HCEC 1CT (cell line): ENCODE measurements around the gene LRTM2.

Experiments
- DNase-seq: peaks from one replicate; pipeline ENCODE4 v3.0.0-alpha.2; 2017

LRTM2 gene

DNA sequence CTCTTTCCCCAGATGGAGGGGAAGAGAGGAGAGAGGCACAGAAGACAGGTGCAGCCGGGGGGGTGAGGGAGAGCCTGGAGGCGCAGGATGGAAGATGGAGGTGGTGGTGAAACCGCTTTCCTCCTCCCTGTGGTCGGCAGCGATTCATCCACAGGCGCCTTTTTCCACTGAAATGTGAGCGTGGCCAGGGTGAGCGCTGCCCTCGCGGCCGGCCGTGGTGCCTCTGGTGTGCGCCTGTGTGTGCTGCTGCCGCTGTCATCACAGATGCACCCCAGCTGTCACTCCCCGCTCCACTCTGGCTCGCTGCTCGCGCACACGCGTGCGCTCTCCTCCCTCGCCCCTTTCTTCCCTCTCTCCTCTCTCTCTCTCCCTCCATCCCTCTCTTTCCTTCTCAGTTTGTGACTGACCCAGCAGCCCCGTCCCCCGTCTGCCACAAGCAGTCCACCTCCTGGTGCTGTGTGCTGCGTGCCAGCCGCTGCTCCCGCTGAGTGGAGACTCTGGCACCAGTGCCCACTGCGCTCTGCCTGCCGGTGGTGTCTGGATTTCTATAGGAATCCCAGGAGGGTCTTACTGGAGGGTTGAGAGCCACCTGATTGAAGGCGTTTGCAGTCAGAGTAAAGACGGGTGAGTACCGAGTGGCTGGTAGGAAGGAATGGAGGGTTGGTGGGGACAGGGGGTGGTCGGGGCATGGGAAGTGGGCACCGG lies at the start of gene LRTM2:
Gene LRTM2 (plus strand): TSS at position 375 of the 705 bp plus-strand sequence. CDS start 7,584 bp downstream, outside the sequence.
- no peak for DNase-seq

- no peak for DNase-seq
Measured at GRCh38 chr12:1773937-1774655, 46.3 kb upstream of the LRTM2 start.

GRCh38 chr12:1776170-1776921 lies 44.0 kb upstream of the LRTM2 start:
- DNase-seq: peak; percentile 83

- peak; percentile 87 for DNase-seq
Measured at GRCh38 chr12:1777798-1778197, 42.6 kb upstream of the LRTM2 start.

- no peak for DNase-seq
Measured at GRCh38 chr12:1778911-1779310, 41.5 kb upstream of the LRTM2 start.

DNA sequence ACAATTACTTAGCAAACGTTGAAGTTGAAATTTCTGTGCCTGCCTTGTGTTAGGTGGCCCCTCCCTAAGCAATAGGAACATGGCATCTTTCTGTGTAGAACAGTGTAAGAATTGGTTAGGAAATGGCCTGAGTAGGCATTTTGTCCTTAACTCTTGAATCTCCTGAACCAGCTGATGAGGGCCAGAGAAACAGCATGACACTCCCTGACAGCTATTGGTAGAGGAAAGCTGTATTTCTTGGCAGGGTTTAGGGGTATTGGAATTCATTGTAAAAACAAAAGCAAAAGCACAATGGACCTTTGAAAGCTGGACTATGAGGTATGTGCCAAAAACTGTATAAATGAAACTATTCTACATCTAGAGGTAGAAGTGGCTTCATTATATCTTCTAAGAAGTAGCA lies 40.6 kb upstream of the LRTM2 start:
- DNase-seq: no peak

- DNase-seq: no peak
Measured at GRCh38 chr12:1781772-1782171, 38.6 kb upstream of the LRTM2 start.

GRCh38 chr12:1782215-1782614 lies 38.1 kb upstream of the LRTM2 start:
- DNase-seq: no peak

GRCh38 chr12:1787714-1788113 lies 32.7 kb upstream of the LRTM2 start:
- no peak for DNase-seq

GRCh38 chr12:1790444-1790843 lies 29.9 kb upstream of the LRTM2 start:
- DNase-seq: no peak

DNA sequence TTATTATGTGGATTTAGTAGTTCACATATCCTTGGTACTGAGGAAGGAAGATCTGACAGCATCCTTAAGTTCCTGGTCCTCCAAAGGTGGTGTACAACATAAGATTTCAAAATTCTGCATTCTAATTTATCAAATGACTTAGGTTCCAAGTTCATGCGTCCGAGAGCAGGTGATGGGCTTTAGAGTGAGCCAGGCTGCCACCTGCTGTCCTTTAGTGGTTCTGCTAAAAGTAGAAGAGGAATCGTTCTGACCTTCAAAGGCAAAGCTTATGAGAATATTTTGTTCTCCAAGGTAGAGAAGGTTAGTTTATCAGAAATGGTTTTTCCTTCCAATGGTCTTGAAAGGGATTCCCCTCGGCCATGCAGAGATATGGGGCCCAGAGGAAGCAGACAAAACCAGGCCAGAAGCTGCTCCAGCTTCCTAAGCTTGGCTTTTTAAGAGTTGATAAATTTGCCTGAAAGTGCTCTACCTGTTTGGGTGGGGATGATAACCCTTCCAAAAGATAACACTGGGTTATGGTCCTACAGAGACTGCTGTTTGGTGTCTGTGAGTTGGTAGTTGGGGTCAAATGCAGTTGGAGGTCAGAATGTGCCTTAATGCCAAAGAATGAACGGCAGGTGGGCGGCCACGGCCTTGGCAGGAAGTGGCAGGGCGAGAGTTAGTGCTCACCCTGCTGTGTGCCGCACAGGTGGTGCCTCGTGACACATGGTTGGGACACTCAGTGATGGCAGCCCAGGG lies 29.1 kb upstream of the LRTM2 start:
- DNase-seq: peak; percentile 50

- no peak for DNase-seq
Measured at GRCh38 chr12:1792406-1792805, 28.0 kb upstream of the LRTM2 start.

- DNase-seq: no peak
Measured at GRCh38 chr12:1793426-1794210, 26.7 kb upstream of the LRTM2 start.

DNA sequence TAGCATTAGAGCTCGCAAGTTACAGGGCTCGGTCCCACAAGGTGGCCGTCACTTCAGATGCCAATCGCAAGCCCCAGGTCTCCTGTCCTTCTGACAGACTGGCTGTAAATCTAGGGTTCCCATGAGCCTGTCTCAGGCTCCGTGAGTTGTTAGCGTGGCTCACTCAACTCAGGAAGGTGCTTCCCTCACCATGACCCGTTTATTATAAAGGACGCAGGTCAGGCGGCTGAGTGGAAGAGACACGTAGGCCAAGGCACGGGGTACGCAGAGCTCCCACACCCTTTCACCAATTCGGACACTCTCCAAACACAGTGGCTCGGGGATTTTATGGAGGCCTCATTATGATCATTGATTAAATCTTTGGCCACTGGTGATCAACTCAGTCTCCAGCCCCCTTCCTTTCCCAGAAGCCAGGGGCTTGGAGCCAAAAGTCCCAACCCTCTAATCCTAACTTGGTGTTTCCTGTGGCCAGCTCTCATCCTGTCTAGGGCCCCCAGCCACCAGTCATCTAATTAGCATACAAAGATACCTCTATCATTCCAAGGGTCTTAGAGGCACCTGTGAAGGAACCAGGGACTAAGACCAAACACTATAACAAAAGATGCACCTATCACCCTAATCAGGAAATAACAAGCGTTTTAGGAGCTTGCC lies 25.8 kb upstream of the LRTM2 start:
- DNase-seq: no peak

DNA sequence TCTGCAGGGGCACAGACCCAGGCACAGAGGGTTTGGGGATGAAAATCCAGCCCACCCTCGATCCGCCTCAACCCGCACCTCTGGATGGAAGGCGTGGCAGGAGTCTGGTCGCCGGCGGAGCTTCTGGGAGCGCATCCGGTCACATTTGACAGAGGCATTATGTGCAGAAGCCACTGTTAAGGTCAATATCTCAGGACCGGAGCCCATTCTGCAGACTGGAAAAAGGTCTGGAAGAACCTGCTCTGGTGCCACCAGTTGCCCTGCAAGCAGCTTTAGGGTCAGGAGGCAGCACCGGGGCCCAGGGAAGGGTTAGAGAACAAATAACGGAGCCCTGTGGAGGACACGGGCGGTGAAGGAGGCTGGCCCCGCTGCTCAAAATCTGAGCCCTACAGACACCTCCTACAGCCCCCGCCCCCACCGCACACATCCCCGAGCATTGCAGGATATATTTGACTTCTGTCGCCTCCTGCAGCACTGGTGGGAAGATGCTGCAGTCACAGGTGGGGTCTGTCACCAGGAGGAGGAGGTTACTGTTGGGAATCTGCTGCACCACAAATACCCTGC lies 25.1 kb upstream of the LRTM2 start:
- DNase-seq: no peak

DNA sequence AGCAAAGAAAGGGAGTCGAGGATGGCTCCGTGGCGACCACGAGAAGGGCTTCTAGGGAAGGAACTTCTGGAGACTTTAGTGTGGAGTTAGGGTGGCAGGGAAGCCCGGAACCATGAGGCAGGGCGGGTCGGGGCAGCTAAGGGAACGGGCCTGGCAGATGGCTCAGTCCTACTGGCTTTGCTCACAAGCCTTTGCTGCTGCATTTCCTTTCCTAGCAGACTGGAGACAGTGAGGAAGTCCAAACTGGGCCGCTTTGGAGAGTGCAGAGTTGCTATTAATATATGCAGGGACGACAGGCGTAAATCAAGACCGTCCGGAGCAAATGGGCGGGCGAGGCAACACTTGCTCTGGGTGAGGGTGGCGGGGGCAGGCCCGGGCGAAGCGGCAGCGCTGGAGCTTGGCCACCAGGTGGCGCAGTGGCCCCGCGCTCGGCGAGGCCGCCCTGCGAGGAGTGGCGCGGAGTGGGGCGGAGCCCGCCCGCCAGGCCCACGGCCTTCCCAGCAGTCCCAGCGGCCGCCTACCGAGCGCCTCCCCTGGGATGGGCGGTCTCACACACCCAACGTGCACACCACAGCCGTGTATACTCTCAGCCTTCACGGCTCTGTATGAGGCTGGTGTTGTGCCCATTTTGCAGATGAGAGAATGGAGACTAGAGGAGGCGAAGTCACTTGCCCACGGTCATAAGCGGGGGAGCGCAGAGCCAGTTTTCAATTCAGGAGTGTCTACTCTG lies 24.4 kb upstream of the LRTM2 start:
- DNase-seq: peak; percentile 84

DNA sequence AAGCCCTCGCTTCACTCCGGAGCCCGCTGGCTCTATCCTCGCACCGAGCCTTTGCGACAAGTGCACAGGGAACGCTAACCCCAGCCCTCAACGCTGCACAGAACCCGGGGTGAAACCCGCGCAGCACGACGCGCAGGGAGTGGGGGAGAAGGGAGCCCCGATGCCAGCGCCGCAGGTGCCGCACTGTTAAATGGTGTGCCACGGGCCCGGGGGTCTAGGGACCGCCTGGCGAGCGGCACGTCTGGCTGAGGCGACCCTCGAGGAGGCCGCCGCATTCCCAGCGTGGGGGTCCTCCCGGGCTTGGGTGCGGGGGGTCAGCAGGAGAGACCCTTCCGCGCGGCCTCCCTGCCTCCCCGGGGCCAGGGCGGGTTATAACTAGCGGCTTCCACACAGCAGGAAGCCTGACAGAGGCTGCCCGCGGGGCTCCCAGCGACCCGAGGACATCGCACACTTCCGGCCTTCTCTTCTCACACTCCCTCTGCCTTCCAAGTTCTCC lies 23.8 kb upstream of the LRTM2 start:
- no peak for DNase-seq

GRCh38 chr12:1797011-1797901 lies 23.1 kb upstream of the LRTM2 start:
- no peak for DNase-seq

DNA sequence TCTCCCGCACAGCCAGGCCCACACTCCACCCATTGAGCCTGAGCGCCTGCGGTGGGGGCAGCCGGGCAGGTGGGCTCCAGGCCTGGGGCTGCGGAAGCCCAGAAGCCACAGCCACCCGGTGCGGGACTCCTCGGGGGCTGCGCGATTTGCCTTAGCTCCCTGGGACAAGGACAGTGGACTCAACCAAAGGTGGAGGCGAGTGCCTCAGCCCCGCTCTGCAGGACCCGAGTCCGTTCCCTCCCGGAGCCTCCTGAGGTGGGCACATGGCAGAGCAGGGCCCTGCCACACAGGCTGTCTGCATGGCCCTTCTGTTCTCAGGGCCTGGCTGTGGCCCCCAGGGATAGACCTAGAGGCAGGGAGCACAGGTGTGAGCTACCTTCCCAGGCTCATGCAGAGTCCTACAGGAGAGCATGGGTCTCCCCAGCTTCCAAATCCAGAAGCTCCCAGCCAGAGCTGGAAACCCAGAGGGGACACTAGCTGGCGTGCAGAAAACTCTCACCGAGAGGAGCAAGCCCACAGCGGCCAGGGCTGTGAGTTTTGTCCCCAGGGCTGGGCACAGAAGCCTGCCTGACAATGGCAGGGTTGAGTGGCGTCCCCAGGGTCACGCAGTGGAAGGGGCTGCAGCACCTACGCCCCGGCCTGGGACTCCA lies 22.2 kb upstream of the LRTM2 start:
- DNase-seq: no peak
